Measurements from ENCODE around the gene VTI1A. TPM values are rescaled to one million over a fixed set of nuclear protein-coding genes. Genes with fewer than 3 reads are reported as not detected.

Gene VTI1A
- total and polyA plus RNA-seq, 7 donors: 9.9 to 31.5 (median 20.1) TPM

- ATAC-seq: no peak
- H3K27ac ChIP-seq: no peak overlapping the region
- H3K4me1 ChIP-seq: peaks cover 9% of the 10 kb centered on the region
- no peaks in the 10 kb centered on the region for H3K27me3 ChIP-seq (ENCODE audit: insufficient read depth in 3 of 3, low read length in 2 of 3)
- H3K36me3 ChIP-seq (ENCODE audit: insufficient read depth in 1 of 2, low read depth in 1 of 2): no peaks in the 10 kb centered on the region
- DNase-seq: no peak
- no peak overlapping the region for H3K4me3 ChIP-seq
- WGBS, 3 donors: 90 to 93% (median 92%) methylated on average over 26 to 27 of the region's 27 CpGs
- peaks cover 10% of the 10 kb centered on the region for H3K9me3 ChIP-seq
- intact Hi-C loops (cut with DNase I): no loop called here
- TF ChIP-seq CTCF (IDR thresholded peaks at IDR 0.05): no peak
These were observed 397.9 kb downstream of the VTI1A start for GRCh38 chr10:112844681-112845544.

- intact Hi-C loops (cut with DNase I): no loop called here
- DNase-seq (no peak), ATAC-seq (no peak)
- Histone ChIP-seq H3K4me3 (no peak overlapping the region), H3K9me3 (peaks cover 10% of the 10 kb centered on the region), H3K27me3 (ENCODE audit: insufficient read depth in 3 of 3, low read length in 2 of 3) (no peaks in the 10 kb centered on the region), H3K27ac (no peak overlapping the region), H3K4me1 (peaks cover 2% of the 10 kb centered on the region), H3K36me3 (ENCODE audit: insufficient read depth in 1 of 2, low read depth in 1 of 2) (no peaks in the 10 kb centered on the region)
- no peak for TF ChIP-seq CTCF (IDR thresholded peaks at IDR 0.05)
- WGBS, 3 donors: 97 to 100% (median 97%) methylated on average over 2 of the region's 2 CpGs
These were observed 400.8 kb downstream of the VTI1A start for GRCh38 chr10:112847778-112848177.

GRCh38 chr10:112848228-112848627, 401.2 kb downstream of the VTI1A start:
- intact Hi-C loops (cut with DNase I): no loop called here
- peaks cover 10% of the 10 kb centered on the region for H3K9me3 ChIP-seq
- ATAC-seq (no peak), DNase-seq (no peak)
- no peak overlapping the region for H3K4me3 ChIP-seq
- no peak for TF ChIP-seq CTCF (IDR thresholded peaks at IDR 0.05)
- H3K4me1 ChIP-seq: no peaks in the 10 kb centered on the region
- no peak overlapping the region for H3K27ac ChIP-seq
- WGBS, 3 donors: 83 to 89% (median 84%) methylated on average over 2 of the region's 2 CpGs
- no peaks in the 10 kb centered on the region for H3K36me3 ChIP-seq (ENCODE audit: insufficient read depth in 1 of 2, low read depth in 1 of 2)
- no peaks in the 10 kb centered on the region for H3K27me3 ChIP-seq (ENCODE audit: insufficient read depth in 3 of 3, low read length in 2 of 3)

- no peak for DNase-seq
- Histone ChIP-seq H3K27ac (no peak overlapping the region), H3K36me3 (ENCODE audit: insufficient read depth in 1 of 2, low read depth in 1 of 2) (no peaks in the 10 kb centered on the region), H3K4me1 (no peaks in the 10 kb centered on the region), H3K27me3 (ENCODE audit: insufficient read depth in 3 of 3, low read length in 2 of 3) (no peaks in the 10 kb centered on the region), H3K4me3 (no peak overlapping the region), H3K9me3 (peaks cover 10% of the 10 kb centered on the region)
- intact Hi-C loops (cut with DNase I): no loop called here
- 61 to 74% (median 64%) methylated on average over 3 of the region's 3 CpGs for WGBS, 3 donors
- ATAC-seq: no peak
- TF ChIP-seq CTCF (IDR thresholded peaks at IDR 0.05): no peak
These were observed 401.9 kb downstream of the VTI1A start for GRCh38 chr10:112848868-112849430.
